HG02610 (cell line): ENCODE results near the gene RSL24D1.
"Not testable (repeated sequence)": the region's sequence is repeated elsewhere in the genome, so short reads cannot be mapped to it uniquely, and the experiment has no call there.

Experiments used
- ATAC-seq: cut with Tn5 transposase; IDR thresholded peaks from one replicate; pipeline ENCODE4 v1.9.1; 2021; ENCODE audit warnings: mild to moderate bottlenecking, moderate library complexity; ENCODE audit not compliant: unreplicated experiment

The RSL24D1 gene

DNA sequence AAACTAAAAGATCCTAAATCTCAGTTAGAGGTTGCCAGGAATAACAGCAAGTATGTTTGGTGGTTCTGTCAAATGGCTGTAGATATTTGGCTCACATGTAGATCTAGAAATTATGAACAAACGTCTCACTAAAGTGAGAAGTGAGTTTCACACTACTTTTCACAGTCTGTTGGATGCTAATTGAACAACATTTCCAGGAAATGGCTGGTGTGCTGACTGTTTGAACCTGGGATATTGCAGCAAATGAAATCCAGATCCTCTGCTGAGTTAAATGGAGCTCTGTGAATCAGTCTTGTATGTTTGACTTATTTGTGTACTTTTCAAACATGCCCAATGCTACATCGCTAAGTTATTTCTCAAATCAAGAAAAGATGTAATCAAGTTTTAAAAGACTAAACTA lies 21.3 kb upstream of the RSL24D1 start:
- no peak for ATAC-seq

DNA sequence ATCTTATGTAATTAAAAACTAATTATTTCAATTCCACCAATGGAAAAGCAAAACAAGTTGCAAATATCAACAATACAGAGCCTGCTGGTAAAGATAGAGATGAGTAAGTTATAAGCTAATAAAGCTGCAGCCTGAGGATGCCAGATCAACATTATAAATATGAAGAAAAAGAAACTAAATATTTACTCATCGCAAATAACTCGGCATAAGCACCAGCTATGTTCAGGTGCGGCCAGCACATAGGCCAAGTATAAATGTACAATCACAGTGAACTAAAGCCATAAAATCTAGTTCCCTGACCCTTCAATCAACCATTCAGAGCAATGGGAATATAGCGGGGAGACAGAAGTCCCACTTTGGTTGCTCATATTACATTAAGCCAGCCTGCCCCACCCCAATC lies 7.7 kb upstream of the RSL24D1 start:
- no peak for ATAC-seq

DNA sequence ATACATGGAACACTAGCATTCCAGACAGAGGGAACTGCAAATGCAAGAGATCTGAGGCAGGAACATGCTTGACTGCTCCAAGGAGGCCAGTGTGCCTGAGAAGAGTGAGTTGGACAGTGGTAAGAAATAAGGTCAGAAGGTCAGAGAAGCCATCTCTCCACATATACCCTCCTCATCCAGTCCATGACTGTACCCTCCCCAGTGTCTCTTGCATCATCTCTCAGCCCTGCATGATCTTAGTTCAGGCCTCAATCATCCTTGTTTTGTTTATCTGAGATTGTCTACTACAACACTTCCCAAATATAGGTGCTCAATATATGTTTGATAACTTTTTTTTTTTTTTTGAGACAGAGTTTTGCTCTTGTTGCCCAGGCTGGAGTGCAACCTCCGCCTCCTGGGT lies 5.5 kb upstream of the RSL24D1 start:
- no peak for ATAC-seq

GRCh38 chr15:55198706-55199105 lies 2.0 kb upstream of the RSL24D1 start:
- ATAC-seq = no peak

GRCh38 chr15:55197719-55198118 lies 978 bp upstream of the RSL24D1 start:
- ATAC-seq = no peak

- ATAC-seq = peak; percentile 17
These were observed 593 bp upstream of the RSL24D1 start for GRCh38 chr15:55197362-55197705.

DNA sequence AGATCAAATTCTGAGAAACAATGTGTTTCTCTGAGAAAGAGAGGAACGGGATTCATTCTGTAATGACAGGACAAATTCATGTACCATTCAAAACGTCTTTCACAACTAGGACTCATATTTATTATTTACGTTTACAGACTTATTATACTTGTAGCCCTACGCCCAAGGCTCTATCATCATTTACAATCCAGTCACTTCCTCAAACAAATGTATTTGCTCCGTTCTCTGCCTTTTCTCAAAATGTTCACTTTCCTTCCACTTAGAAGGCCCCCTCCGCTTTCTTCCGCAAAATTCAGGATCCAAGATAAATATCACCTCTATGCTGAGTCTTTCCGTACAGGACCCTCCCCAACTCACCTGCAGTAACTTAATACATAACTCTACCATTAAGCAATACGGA lies 745 bp downstream of the RSL24D1 start:
- ATAC-seq = no peak

DNA sequence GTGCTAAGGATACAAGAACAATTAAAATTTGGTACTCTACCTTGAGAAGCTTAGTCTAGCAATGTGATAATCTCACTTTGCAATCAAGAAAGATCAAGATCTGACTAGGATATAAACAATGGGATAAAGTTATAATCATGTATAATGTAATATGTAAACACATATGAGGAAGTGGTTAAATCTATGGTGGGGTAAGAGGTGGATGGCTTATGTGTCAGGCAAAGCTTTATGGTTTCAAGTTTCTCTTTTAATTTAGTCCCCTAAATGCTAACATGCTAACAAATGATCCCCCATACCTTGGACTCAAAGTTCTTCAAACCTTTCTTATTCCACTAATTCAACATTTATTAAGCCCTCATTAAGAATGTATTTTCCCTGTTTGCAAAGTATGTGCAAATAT lies 2.5 kb downstream of the RSL24D1 start:
- ATAC-seq = no peak

DNA sequence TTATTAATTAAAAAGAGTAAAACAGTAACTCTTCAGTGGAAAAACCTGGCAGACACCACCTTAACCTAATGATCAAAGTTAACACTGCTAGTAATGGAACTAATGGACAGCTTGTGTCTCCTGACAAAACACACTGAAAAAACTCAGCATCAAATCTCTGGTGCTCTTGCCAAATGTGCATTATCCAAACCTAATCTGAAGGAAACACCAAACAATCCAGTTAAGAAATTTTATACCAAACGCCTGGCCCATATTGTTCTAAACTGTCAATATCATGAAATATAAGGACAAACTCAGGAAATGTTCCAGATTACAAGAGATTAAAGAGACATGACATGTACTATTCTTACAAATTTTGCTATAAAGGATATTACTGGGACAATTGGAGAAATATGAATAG lies 10.4 kb downstream of the RSL24D1 start:
- ATAC-seq = no peak

GRCh38 chr15:55183679-55184078 lies 13.1 kb downstream of the RSL24D1 start:
- ATAC-seq = no peak

- no peak for ATAC-seq
These were observed 17.6 kb downstream of the RSL24D1 start for GRCh38 chr15:55179141-55179540.

DNA sequence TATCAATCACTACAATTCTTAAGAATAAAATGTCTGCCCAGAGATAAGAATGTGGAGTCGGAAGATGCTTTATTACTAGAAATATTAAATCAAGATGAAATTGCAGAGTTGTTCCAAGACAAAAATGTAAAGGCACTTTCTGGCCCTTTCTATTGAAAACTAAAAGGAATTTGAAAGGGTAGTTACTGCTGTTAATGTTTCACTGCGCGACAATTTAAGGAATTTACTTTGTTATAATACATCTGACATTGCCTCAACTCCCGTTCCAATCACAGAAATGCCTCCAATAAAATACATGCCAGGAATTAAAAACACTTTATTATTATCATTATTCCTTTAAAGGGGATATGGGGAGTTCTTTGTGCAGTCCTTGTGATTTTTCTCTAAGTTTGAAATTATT lies 26.4 kb downstream of the RSL24D1 start:
- ATAC-seq = no peak

DNA sequence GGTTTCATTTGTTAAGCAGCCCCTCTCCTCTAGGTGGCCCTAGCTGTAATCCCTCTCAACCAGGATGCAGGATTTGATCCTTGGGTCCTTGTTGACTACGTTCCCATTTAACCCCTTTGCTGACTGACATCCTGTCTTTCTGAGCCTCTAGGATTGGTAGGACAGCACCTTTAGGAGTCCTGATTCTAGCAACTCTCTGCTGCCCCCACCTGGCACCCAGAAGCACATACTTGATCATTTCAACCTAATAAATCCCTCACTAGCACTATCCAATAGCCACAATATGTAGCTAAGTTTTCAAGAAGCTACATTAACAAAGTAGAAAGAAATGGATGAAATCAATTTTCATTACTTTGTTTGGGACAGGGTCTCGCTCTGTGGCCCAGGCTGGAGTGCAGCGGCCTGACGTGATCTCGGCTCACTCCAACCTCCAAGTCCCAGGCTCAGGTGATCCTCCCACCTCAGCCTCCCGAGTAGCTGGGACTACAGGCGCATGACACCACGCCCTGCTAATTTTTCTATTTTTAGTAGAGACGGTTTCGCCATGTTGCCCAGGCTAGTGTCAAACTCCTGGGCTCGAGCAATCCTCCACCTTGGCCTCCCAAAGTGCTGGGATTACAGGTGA lies 28.3 kb downstream of the RSL24D1 start:
- peak; percentile 92 for ATAC-seq

GRCh38 chr15:55164284-55164683 lies 32.5 kb downstream of the RSL24D1 start:
- ATAC-seq = no peak

GRCh38 chr15:55151631-55152030 lies 45.1 kb downstream of the RSL24D1 start:
- no peak for ATAC-seq

DNA sequence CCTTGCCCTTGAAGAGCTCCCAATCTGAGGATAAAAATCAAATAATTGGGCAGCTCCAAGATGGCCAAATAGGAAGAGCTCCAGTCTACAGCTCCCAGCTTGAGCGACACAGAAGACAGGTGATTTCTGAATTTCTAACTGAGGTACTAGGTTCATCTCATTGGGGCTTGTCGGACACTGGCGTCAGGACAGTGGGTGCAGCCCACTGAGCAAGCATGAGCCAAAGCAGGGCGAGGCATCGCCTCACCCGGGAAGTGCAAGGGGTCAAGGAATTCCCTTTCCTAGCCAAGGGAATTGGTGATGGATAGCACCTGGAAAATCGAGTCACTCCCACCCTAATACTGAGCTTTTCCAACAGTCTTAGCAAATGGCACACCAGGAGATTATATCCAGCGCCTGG lies 53.6 kb downstream of the RSL24D1 start:
- not testable (repeated sequence) for ATAC-seq

GRCh38 chr15:55133972-55134371 lies 62.8 kb downstream of the RSL24D1 start:
- no peak for ATAC-seq

GRCh38 chr15:55132672-55133071 lies 64.1 kb downstream of the RSL24D1 start:
- no peak for ATAC-seq
